HL-60 (cell line): ENCODE results near the gene PTPRN2.

ENCODE experiments used
- GABPA ChIP-seq: IDR thresholded peaks from 2 replicates; pipeline ENCODE4 v1.6.1; 2012; ENCODE audit warnings: low read depth
- POLR2AphosphoS5 ChIP-seq: IDR thresholded peaks from 2 replicates; pipeline ENCODE4 v1.6.1; 2012; ENCODE audit warnings: low read depth
- SPI1 ChIP-seq: IDR thresholded peaks from 2 replicates; pipeline ENCODE4 v1.6.1; 2012; ENCODE audit warnings: low read depth, mild to moderate bottlenecking, borderline replicate concordance
- TF ChIP-seq, protein P1 (sequence below): IDR thresholded peaks from one replicate; pipeline ENCODE4 v1.5.1; 2011; ENCODE audit warnings: low read length, control low read depth, inconsistent platforms; ENCODE audit not compliant: insufficient read depth
- TF ChIP-seq, protein P2 (sequence below): IDR thresholded peaks from 2 replicates; pipeline ENCODE4 v1.6.1; 2012; ENCODE audit warnings: low read depth; ENCODE audit not compliant: insufficient replicate concordance

DNA sequence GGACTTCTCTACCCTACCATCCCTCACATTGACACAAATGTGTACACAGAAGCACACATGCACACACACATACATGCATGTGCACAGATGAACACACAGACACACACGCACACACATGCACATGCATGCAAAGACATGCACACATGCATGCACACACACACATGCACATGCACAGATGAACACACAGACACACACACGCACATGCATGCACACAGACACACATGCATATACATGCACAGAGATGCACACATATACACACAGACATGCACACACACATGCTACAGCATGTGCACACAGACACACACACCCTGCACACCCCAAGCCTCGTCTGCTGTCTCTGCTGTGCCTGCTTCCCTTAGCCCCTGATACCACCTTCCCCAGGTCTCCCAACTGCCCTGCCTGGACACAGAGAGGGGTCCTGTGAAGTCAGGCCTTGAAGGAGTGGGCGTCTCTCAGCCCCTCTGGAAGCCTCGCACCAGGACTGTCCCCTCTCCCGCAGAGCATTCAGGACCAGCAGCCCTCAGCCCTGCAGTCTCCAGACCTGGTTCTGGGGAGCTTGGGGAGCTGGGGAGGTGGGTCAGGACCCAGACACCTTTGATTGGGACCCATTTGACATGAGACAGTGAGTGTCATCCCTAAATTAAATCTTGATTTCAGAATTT, 1069.0 kb downstream of the PTPRN2 start:
- TF ChIP-seq, protein P1, sequence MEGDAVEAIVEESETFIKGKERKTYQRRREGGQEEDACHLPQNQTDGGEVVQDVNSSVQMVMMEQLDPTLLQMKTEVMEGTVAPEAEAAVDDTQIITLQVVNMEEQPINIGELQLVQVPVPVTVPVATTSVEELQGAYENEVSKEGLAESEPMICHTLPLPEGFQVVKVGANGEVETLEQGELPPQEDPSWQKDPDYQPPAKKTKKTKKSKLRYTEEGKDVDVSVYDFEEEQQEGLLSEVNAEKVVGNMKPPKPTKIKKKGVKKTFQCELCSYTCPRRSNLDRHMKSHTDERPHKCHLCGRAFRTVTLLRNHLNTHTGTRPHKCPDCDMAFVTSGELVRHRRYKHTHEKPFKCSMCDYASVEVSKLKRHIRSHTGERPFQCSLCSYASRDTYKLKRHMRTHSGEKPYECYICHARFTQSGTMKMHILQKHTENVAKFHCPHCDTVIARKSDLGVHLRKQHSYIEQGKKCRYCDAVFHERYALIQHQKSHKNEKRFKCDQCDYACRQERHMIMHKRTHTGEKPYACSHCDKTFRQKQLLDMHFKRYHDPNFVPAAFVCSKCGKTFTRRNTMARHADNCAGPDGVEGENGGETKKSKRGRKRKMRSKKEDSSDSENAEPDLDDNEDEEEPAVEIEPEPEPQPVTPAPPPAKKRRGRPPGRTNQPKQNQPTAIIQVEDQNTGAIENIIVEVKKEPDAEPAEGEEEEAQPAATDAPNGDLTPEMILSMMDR, result no peak
- TF ChIP-seq SPI1 (no peak), GABPA (no peak), POLR2AphosphoS5 (no peak)
- TF ChIP-seq, protein P2, sequence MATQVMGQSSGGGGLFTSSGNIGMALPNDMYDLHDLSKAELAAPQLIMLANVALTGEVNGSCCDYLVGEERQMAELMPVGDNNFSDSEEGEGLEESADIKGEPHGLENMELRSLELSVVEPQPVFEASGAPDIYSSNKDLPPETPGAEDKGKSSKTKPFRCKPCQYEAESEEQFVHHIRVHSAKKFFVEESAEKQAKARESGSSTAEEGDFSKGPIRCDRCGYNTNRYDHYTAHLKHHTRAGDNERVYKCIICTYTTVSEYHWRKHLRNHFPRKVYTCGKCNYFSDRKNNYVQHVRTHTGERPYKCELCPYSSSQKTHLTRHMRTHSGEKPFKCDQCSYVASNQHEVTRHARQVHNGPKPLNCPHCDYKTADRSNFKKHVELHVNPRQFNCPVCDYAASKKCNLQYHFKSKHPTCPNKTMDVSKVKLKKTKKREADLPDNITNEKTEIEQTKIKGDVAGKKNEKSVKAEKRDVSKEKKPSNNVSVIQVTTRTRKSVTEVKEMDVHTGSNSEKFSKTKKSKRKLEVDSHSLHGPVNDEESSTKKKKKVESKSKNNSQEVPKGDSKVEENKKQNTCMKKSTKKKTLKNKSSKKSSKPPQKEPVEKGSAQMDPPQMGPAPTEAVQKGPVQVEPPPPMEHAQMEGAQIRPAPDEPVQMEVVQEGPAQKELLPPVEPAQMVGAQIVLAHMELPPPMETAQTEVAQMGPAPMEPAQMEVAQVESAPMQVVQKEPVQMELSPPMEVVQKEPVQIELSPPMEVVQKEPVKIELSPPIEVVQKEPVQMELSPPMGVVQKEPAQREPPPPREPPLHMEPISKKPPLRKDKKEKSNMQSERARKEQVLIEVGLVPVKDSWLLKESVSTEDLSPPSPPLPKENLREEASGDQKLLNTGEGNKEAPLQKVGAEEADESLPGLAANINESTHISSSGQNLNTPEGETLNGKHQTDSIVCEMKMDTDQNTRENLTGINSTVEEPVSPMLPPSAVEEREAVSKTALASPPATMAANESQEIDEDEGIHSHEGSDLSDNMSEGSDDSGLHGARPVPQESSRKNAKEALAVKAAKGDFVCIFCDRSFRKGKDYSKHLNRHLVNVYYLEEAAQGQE, result no peak
